Activated T-helper 17 cell treated with anti-CD3 and anti-CD28 coated beads, Interleukin-2, amount 50 U/mL, for 72 hours (primary cell): ENCODE measurements around the gene DPF1. TPM values are rescaled to one million over a fixed set of nuclear protein-coding genes. Genes with fewer than 3 reads are reported as not detected.

Experiments used
- ATAC-seq: fragments of 150-1000 bp; cut with Tn5 transposase; replicated peaks from 2 replicates; pipeline ENCODE4 v1.10.0; 2021; ENCODE audit warnings: mild to moderate bottlenecking, moderate library complexity
- H3K27ac Mint-ChIP-seq: one replicate; pipeline ENCODE4 v1.8.0; 2022; ENCODE audit warnings: mixed read lengths
- H3K27me3 Mint-ChIP-seq: one replicate; pipeline ENCODE4 v1.8.0; 2022; ENCODE audit warnings: mixed read lengths
- H3K36me3 Mint-ChIP-seq: one replicate; pipeline ENCODE4 v1.8.0; 2022; ENCODE audit warnings: low read depth, mild to moderate bottlenecking, mixed read lengths
- H3K4me1 Mint-ChIP-seq: one replicate; pipeline ENCODE4 v1.8.0; 2022; ENCODE audit warnings: mixed read lengths
- H3K4me3 Mint-ChIP-seq: one replicate; pipeline ENCODE4 v1.8.0; 2022; ENCODE audit warnings: mild to moderate bottlenecking, mixed read lengths
- H3K9me3 Mint-ChIP-seq: one replicate; pipeline ENCODE4 v1.8.0; 2022; ENCODE audit warnings: mixed read lengths
- total RNA-seq, 2 donors: library from RNA; stranded (reverse); gene quantifications; one replicate each; pipeline ENCODE4 v1.2.3, GENCODE V29; 2022

DPF1 gene
- total RNA-seq, 2 donors from 2014 or later, result 1.1 TPM; not detected in 1

GRCh38 chr19:38190061-38190460, 34.0 kb downstream of the DPF1 start:
- ATAC-seq, result peak; percentile 93
- H3K27me3 Mint-ChIP-seq, result no peaks in the 10 kb centered on the region
- H3K36me3 Mint-ChIP-seq, result peaks cover 2% of the 10 kb centered on the region
- no peaks in the 10 kb centered on the region for H3K9me3 Mint-ChIP-seq
- peaks cover 5% of the 10 kb centered on the region for H3K4me1 Mint-ChIP-seq
- peak overlapping the region; percentile 41 for H3K27ac Mint-ChIP-seq
- H3K4me3 Mint-ChIP-seq, result peak overlapping the region; percentile 25

- Mint-ChIP-seq H3K27ac (no peak overlapping the region), H3K27me3 (no peaks in the 10 kb centered on the region)
- ATAC-seq, result no peak
These were observed 38.5 kb downstream of the DPF1 start for GRCh38 chr19:38185562-38185961.

GRCh38 chr19:38184815-38185214, 39.2 kb downstream of the DPF1 start:
- peaks cover 1% of the 10 kb centered on the region for H3K4me1 Mint-ChIP-seq
- peaks cover 18% of the 10 kb centered on the region for H3K36me3 Mint-ChIP-seq
- ATAC-seq, result no peak
- peak overlapping the region; percentile 25 for H3K27ac Mint-ChIP-seq
- H3K27me3 Mint-ChIP-seq, result no peaks in the 10 kb centered on the region
- no peaks in the 10 kb centered on the region for H3K9me3 Mint-ChIP-seq
- no peak overlapping the region for H3K4me3 Mint-ChIP-seq

More at GRCh38 chr19:38185562-38185961, 38.5 kb downstream of the DPF1 start:
- H3K4me1 Mint-ChIP-seq, result peaks cover 5% of the 10 kb centered on the region
- no peak overlapping the region for H3K4me3 Mint-ChIP-seq
- no peaks in the 10 kb centered on the region for H3K9me3 Mint-ChIP-seq
- peaks cover 17% of the 10 kb centered on the region for H3K36me3 Mint-ChIP-seq

- peaks cover 18% of the 10 kb centered on the region for H3K36me3 Mint-ChIP-seq
- no peak overlapping the region for H3K27ac Mint-ChIP-seq
- no peak for ATAC-seq
- H3K4me1 Mint-ChIP-seq, result no peaks in the 10 kb centered on the region
- H3K9me3 Mint-ChIP-seq, result peaks cover 4% of the 10 kb centered on the region
- no peak overlapping the region for H3K4me3 Mint-ChIP-seq
- no peaks in the 10 kb centered on the region for H3K27me3 Mint-ChIP-seq
These were observed 40.6 kb downstream of the DPF1 start for GRCh38 chr19:38183251-38183897.

GRCh38 chr19:38182536-38183210, 41.3 kb downstream of the DPF1 start:
- Mint-ChIP-seq H3K4me1 (no peaks in the 10 kb centered on the region), H3K27me3 (no peaks in the 10 kb centered on the region), H3K4me3 (no peak overlapping the region), H3K27ac (no peak overlapping the region), H3K36me3 (peaks cover 18% of the 10 kb centered on the region), H3K9me3 (peaks cover 4% of the 10 kb centered on the region)
- ATAC-seq, result no peak

GRCh38 chr19:38180071-38180470, 44.0 kb downstream of the DPF1 start:
- H3K9me3 Mint-ChIP-seq, result peaks cover 4% of the 10 kb centered on the region
- H3K36me3 Mint-ChIP-seq, result peaks cover 18% of the 10 kb centered on the region
- H3K4me3 Mint-ChIP-seq, result no peak overlapping the region
- no peak overlapping the region for H3K27ac Mint-ChIP-seq
- no peak for ATAC-seq
- no peaks in the 10 kb centered on the region for H3K27me3 Mint-ChIP-seq
- H3K4me1 Mint-ChIP-seq, result no peaks in the 10 kb centered on the region

GRCh38 chr19:38175422-38175821, 48.6 kb downstream of the DPF1 start:
- no peak overlapping the region for H3K4me3 Mint-ChIP-seq
- H3K9me3 Mint-ChIP-seq, result peaks cover 4% of the 10 kb centered on the region
- no peaks in the 10 kb centered on the region for H3K4me1 Mint-ChIP-seq
- H3K27ac Mint-ChIP-seq, result no peak overlapping the region
- H3K36me3 Mint-ChIP-seq, result no peaks in the 10 kb centered on the region
- no peaks in the 10 kb centered on the region for H3K27me3 Mint-ChIP-seq
- ATAC-seq, result no peak

GRCh38 chr19:38173291-38174041, 50.6 kb downstream of the DPF1 start:
- no peaks in the 10 kb centered on the region for H3K27me3 Mint-ChIP-seq
- H3K9me3 Mint-ChIP-seq, result no peaks in the 10 kb centered on the region
- ATAC-seq, result no peak
- no peaks in the 10 kb centered on the region for H3K4me1 Mint-ChIP-seq
- H3K4me3 Mint-ChIP-seq, result no peak overlapping the region
- no peak overlapping the region for H3K27ac Mint-ChIP-seq
- peaks cover 4% of the 10 kb centered on the region for H3K36me3 Mint-ChIP-seq

- H3K4me1 Mint-ChIP-seq, result no peaks in the 10 kb centered on the region
- no peaks in the 10 kb centered on the region for H3K9me3 Mint-ChIP-seq
- no peak for ATAC-seq
- no peaks in the 10 kb centered on the region for H3K27me3 Mint-ChIP-seq
- H3K4me3 Mint-ChIP-seq, result no peak overlapping the region
- peaks cover 7% of the 10 kb centered on the region for H3K36me3 Mint-ChIP-seq
- peak overlapping the region; percentile 65 for H3K27ac Mint-ChIP-seq
These were observed 52.0 kb downstream of the DPF1 start for GRCh38 chr19:38172001-38172400.

- H3K4me3 Mint-ChIP-seq, result no peak overlapping the region
- no peak overlapping the region for H3K27ac Mint-ChIP-seq
- H3K9me3 Mint-ChIP-seq, result no peaks in the 10 kb centered on the region
- peaks cover 21% of the 10 kb centered on the region for H3K36me3 Mint-ChIP-seq
- H3K27me3 Mint-ChIP-seq, result no peaks in the 10 kb centered on the region
- no peaks in the 10 kb centered on the region for H3K4me1 Mint-ChIP-seq
- ATAC-seq, result no peak
These were observed 53.7 kb downstream of the DPF1 start for GRCh38 chr19:38170334-38170733.

- H3K27ac Mint-ChIP-seq, result no peak overlapping the region
- H3K4me3 Mint-ChIP-seq, result no peak overlapping the region
- H3K36me3 Mint-ChIP-seq, result peaks cover 27% of the 10 kb centered on the region
- no peaks in the 10 kb centered on the region for H3K27me3 Mint-ChIP-seq
- H3K9me3 Mint-ChIP-seq, result no peaks in the 10 kb centered on the region
- H3K4me1 Mint-ChIP-seq, result no peaks in the 10 kb centered on the region
- no peak for ATAC-seq
These were observed 55.4 kb downstream of the DPF1 start for GRCh38 chr19:38168637-38169036.

- ATAC-seq, result no peak
- no peaks in the 10 kb centered on the region for H3K9me3 Mint-ChIP-seq
- H3K27ac Mint-ChIP-seq, result peak overlapping the region; percentile 10
- no peaks in the 10 kb centered on the region for H3K4me1 Mint-ChIP-seq
- H3K4me3 Mint-ChIP-seq, result no peak overlapping the region
- H3K27me3 Mint-ChIP-seq, result no peaks in the 10 kb centered on the region
- H3K36me3 Mint-ChIP-seq, result peaks cover 50% of the 10 kb centered on the region
These were observed 58.7 kb downstream of the DPF1 start for GRCh38 chr19:38165335-38165734.

GRCh38 chr19:38164526-38164925, 59.5 kb downstream of the DPF1 start:
- Mint-ChIP-seq H3K4me3 (no peak overlapping the region), H3K36me3 (peaks cover 50% of the 10 kb centered on the region), H3K27me3 (no peaks in the 10 kb centered on the region), H3K4me1 (no peaks in the 10 kb centered on the region), H3K27ac (no peak overlapping the region), H3K9me3 (no peaks in the 10 kb centered on the region)
- no peak for ATAC-seq

- Mint-ChIP-seq H3K4me3 (no peak overlapping the region), H3K4me1 (no peaks in the 10 kb centered on the region), H3K36me3 (peaks cover 48% of the 10 kb centered on the region), H3K27ac (no peak overlapping the region), H3K9me3 (no peaks in the 10 kb centered on the region), H3K27me3 (no peaks in the 10 kb centered on the region)
- ATAC-seq, result no peak
These were observed 60.4 kb downstream of the DPF1 start for GRCh38 chr19:38163419-38164290.
